ENCODE data around the gene DCLK2.

The DCLK2 gene

DNA sequence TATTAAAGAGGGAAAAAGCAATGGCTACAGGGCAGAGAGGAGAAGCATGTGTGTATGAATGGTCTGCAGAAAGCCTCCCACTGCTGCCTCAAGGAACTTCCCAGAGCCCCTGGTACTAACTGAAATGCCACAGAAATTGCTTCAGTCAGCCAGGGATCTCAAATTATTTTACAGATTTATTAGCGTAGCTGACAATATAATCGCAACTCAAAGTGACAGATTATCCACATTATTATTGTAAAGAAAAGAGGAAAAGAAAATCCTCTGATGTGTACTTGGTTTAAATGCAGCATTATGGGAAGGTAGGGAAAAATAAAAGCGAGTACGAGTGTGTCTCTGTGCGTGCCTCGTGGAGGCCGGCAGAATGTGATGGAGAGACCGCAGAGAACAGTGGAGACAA lies 202.7 kb downstream of the DCLK2 start:
- TF ChIP-seq CTCF (conservative IDR thresholded peaks at IDR 0.05; ENCODE audit: low read depth, low read length) = no peak
- no peak overlapping the region for H3K4me3 ChIP-seq (ENCODE audit: low read length)
- no peak for DNase-seq (ENCODE audit: low read depth)

DNA sequence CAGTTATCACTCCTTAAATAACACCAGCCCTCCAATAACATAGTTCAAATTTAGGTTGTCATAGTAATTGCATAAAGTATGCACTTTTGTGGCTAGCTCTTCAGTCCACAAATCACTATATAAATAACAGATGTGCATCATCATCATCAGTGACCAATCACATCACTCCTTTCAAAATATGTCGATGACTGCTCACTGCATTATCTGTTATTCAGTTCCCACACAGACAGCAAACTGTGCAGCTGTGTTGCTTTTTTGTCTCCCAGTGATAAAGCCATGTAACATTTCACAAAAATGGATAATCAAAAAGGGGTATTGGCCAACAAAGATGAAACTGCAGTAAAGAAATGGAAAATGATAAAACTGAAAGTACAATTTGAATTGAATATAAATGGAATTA lies 205.4 kb downstream of the DCLK2 start:
- H3K4me3 ChIP-seq (ENCODE audit: low read length) = no peak overlapping the region
- DNase-seq (ENCODE audit: low read depth) = no peak
- TF ChIP-seq CTCF (conservative IDR thresholded peaks at IDR 0.05; ENCODE audit: low read depth, low read length) = no peak

- DNase-seq (ENCODE audit: low read depth) = no peak
- TF ChIP-seq CTCF (conservative IDR thresholded peaks at IDR 0.05; ENCODE audit: low read depth, low read length) = no peak
- no peak overlapping the region for H3K4me3 ChIP-seq (ENCODE audit: low read length)
Observed at GRCh38 chr4:150286656-150287055, 208.4 kb downstream of the DCLK2 start.

- TF ChIP-seq CTCF (conservative IDR thresholded peaks at IDR 0.05; ENCODE audit: low read depth, low read length) = no peak
- no peak overlapping the region for H3K4me3 ChIP-seq (ENCODE audit: low read length)
- DNase-seq (ENCODE audit: low read depth) = no peak
Observed at GRCh38 chr4:150289198-150289597, 211.0 kb downstream of the DCLK2 start.

- H3K4me3 ChIP-seq (ENCODE audit: low read length) = no peak overlapping the region
- no peak for DNase-seq (ENCODE audit: low read depth)
- no peak for TF ChIP-seq CTCF (conservative IDR thresholded peaks at IDR 0.05; ENCODE audit: low read depth, low read length)
Observed at GRCh38 chr4:150289881-150290280, 211.6 kb downstream of the DCLK2 start.

GRCh38 chr4:150297861-150298474 lies 219.7 kb downstream of the DCLK2 start:
- peak; percentile 67 for TF ChIP-seq CTCF (conservative IDR thresholded peaks at IDR 0.05; ENCODE audit: low read depth, low read length)
- no peak overlapping the region for H3K4me3 ChIP-seq (ENCODE audit: low read length)
- DNase-seq (ENCODE audit: low read depth) = no peak

DNA sequence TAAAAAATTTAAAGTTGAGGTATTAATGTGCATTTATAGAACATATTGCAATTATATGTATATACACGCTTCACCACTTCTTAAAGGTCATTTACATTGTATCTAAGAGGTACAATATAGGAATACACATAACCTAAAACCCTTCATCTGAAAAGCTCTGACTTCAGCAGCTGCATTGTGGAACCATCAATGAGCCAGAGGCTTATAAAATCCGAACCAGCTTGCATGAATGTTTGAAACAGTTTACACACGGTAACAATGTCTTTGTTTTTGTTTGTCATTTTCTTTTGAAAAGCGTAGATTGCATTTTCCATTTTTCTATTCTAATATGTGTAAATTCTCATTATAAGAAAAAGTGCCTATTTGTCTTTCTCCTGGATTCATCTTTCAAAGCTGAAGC lies 221.6 kb downstream of the DCLK2 start:
- no peak overlapping the region for H3K4me3 ChIP-seq (ENCODE audit: low read length)
- TF ChIP-seq CTCF (conservative IDR thresholded peaks at IDR 0.05; ENCODE audit: low read depth, low read length) = no peak
- DNase-seq (ENCODE audit: low read depth) = no peak

All from retinal pigment epithelial cell (primary cell).